ENCODE data around the gene SDR42E2. TPM values are rescaled to one million over a fixed set of nuclear protein-coding genes. Genes with fewer than 3 reads are reported as not detected.

The SDR42E2 gene
- polyA plus RNA-seq, 1 of the 3 experiments (the other 2 are of a cell fraction): not detected

DNA sequence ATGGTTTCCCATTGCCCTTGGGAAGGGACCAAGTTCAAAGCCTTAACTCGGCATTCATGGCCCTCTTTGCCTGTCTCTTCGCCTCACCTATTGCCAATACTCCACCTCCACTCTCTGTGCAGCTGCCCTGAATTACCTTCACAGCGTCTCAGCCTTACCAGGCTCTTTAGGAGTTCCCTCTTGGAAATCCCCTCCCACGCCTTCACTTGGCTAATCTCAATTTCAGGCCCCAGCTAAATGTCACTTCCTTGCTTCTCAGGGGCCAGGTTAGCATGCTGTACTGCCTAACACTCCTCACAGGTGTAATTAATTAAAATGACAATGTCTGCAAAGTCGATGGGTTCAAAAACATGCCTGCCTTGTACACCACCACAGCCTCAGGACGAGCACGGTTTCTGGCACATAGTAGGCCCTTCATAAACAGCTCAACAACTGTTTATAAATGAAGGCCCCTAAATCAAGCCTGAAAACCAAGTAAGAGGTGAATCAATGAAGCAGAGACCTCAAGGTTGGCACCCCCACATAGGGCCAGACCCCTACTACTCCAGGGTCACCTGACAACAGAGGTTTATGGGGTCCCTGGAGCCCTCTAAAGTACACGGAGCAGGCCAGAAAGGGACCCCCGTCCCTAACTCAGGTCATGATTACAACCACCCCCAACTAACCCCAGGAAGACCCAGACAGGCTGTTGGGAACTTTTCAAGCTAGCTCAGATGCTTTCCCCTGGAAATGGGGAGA is 32.6 kb downstream of the SDR42E2 start:
- Histone ChIP-seq H3K27me3 (ENCODE audit: insufficient read depth) (no peaks in the 10 kb centered on the region), H3K4me2 (no peak overlapping the region), H3K4me3 (ENCODE audit: low read depth in 2 of 2, low read length in 1 of 2) (no peak overlapping the region), H3K79me2 (ENCODE audit: insufficient read depth) (no peaks in the 10 kb centered on the region), H3K36me3 (replicated peaks in 1 of 2; ENCODE audit: control insufficient read depth in 1 of 2, insufficient read depth in 2 of 2, low read length in 1 of 2) (no peaks in the 10 kb centered on the region), H3K27ac (ENCODE audit: low read depth in 2 of 2, low read length in 1 of 2) (0 out of 4 replicates have a peak overlapping the region, but pooled peaks of 1 of the 2 experiments have one; percentile 4), H3K9me3 (no peaks in the 10 kb centered on the region), H3F3A (replicated peaks; ENCODE audit: insufficient read depth) (peaks cover 35% of the 10 kb centered on the region), H3K4me1 (ENCODE audit: control insufficient read depth in 1 of 2, insufficient read depth in 2 of 2, low read depth in 1 of 2, low read length in 1 of 2) (peaks cover 8 to 11% of the 10 kb centered on the region in 2 experiments; a peak in 3 of 4 replicates), H3K9ac (no peak overlapping the region), H3K9me2 (no peaks in the 10 kb centered on the region), H2AFZ (ENCODE audit: low read depth) (no peak overlapping the region), H4K20me1 (ENCODE audit: insufficient read depth) (no peaks in the 10 kb centered on the region)
- TF ChIP-seq CHD2 (IDR thresholded peaks at IDR 0.05; ENCODE audit: low read length, partially characterized antibody): no peak
- TF ChIP-seq FOXM1 (IDR thresholded peaks at IDR 0.05; ENCODE audit: low read depth): no peak
- TF ChIP-seq, protein P1, sequence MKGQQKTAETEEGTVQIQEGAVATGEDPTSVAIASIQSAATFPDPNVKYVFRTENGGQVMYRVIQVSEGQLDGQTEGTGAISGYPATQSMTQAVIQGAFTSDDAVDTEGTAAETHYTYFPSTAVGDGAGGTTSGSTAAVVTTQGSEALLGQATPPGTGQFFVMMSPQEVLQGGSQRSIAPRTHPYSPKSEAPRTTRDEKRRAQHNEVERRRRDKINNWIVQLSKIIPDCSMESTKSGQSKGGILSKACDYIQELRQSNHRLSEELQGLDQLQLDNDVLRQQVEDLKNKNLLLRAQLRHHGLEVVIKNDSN (IDR thresholded peaks at IDR 0.05; ENCODE audit: borderline replicate concordance, low read depth): no peak
- no peak for TF ChIP-seq TEAD4 (IDR thresholded peaks at IDR 0.05; ENCODE audit: borderline replicate concordance, insufficient read depth)
- no peak for TF ChIP-seq NRF1 (IDR thresholded peaks at IDR 0.05; ENCODE audit: low read depth, low read length)
- TF ChIP-seq SMC3 (IDR thresholded peaks at IDR 0.05; ENCODE audit: low read depth, low read length): no peak
- TF ChIP-seq RFX5 (IDR thresholded peaks at IDR 0.05; ENCODE audit: low read length): no peak
- no peak for DNase-seq
- ChIA-PET CTCF (interaction anchor here (0.6 to 9.3 kb wide), 5 partner anchors 12 to 104 kb away, joined by 3 to 115 read pairs (median 5); partner anchors contain the start of genes EEF2K and POLR3E), POLR2A (no interaction called here)
- 56% methylated on average over 7 of the region's 9 CpGs for WGBS (ENCODE audit: low lambda C conversion rate)

DNA sequence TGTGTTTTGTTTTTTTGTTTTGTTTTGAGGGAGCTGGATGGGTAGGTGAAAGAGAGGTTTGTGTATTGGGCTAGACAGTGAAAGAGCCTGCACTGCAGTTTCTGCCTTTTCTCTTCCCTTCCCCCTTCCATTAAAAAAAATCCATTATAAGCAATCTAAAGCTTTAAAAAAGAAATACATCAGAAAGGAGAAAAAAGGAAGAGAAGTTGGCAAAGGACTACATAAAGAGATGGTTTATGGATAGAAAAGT is 33.1 kb downstream of the SDR42E2 start:
- H3K4me3 ChIP-seq (ENCODE audit: low read depth in 2 of 2, low read length in 1 of 2): no peak overlapping the region
- no peaks in the 10 kb centered on the region for H3K9me2 ChIP-seq
- no peak overlapping the region for H3K4me2 ChIP-seq
- H3K79me2 ChIP-seq (ENCODE audit: insufficient read depth): no peaks in the 10 kb centered on the region
- no peak for DNase-seq
- no peaks in the 10 kb centered on the region for H3K36me3 ChIP-seq (replicated peaks in 1 of 2; ENCODE audit: control insufficient read depth in 1 of 2, insufficient read depth in 2 of 2, low read length in 1 of 2)
- no peaks in the 10 kb centered on the region for H4K20me1 ChIP-seq (ENCODE audit: insufficient read depth)
- H3K27me3 ChIP-seq (ENCODE audit: insufficient read depth): no peaks in the 10 kb centered on the region
- H3K9ac ChIP-seq: no peak overlapping the region
- no peaks in the 10 kb centered on the region for H3K9me3 ChIP-seq
- CTCF ChIA-PET: interaction anchor here (0.6 to 9.3 kb wide), 6 partner anchors 11 to 103 kb away, joined by 3 to 115 read pairs (median 4); partner anchors contain the start of genes EEF2K and POLR3E
- 0 out of 4 replicates have a peak, but pooled peaks of 1 of the 2 experiments have one; percentile 3 for TF ChIP-seq EP300 (IDR thresholded peaks at IDR 0.05; ENCODE audit: borderline replicate concordance in 1 of 2, low read depth in 1 of 2, low read length in 1 of 2)
- TF ChIP-seq, protein P2, sequence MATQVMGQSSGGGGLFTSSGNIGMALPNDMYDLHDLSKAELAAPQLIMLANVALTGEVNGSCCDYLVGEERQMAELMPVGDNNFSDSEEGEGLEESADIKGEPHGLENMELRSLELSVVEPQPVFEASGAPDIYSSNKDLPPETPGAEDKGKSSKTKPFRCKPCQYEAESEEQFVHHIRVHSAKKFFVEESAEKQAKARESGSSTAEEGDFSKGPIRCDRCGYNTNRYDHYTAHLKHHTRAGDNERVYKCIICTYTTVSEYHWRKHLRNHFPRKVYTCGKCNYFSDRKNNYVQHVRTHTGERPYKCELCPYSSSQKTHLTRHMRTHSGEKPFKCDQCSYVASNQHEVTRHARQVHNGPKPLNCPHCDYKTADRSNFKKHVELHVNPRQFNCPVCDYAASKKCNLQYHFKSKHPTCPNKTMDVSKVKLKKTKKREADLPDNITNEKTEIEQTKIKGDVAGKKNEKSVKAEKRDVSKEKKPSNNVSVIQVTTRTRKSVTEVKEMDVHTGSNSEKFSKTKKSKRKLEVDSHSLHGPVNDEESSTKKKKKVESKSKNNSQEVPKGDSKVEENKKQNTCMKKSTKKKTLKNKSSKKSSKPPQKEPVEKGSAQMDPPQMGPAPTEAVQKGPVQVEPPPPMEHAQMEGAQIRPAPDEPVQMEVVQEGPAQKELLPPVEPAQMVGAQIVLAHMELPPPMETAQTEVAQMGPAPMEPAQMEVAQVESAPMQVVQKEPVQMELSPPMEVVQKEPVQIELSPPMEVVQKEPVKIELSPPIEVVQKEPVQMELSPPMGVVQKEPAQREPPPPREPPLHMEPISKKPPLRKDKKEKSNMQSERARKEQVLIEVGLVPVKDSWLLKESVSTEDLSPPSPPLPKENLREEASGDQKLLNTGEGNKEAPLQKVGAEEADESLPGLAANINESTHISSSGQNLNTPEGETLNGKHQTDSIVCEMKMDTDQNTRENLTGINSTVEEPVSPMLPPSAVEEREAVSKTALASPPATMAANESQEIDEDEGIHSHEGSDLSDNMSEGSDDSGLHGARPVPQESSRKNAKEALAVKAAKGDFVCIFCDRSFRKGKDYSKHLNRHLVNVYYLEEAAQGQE (IDR thresholded peaks at IDR 0.05; ENCODE audit: low read depth, low read length): no peak
- POLR2A ChIA-PET: no interaction called here
- no peak overlapping the region for H2AFZ ChIP-seq (ENCODE audit: low read depth)
- H3K27ac ChIP-seq (ENCODE audit: low read depth in 2 of 2, low read length in 1 of 2): 0 out of 4 replicates have a peak overlapping the region, but pooled peaks of 1 of the 2 experiments have one; percentile 4
- H3K4me1 ChIP-seq (ENCODE audit: control insufficient read depth in 1 of 2, insufficient read depth in 2 of 2, low read depth in 1 of 2, low read length in 1 of 2): peaks cover 8 to 10% of the 10 kb centered on the region in 2 experiments; a peak in 3 of 4 replicates
- H3F3A ChIP-seq (replicated peaks; ENCODE audit: insufficient read depth): peaks cover 40% of the 10 kb centered on the region

Measured in SK-N-SH (cell line).